Astrocyte (in vitro differentiated cells and primary cell): ENCODE data around the gene FAM168B. TPM values are rescaled to one million over a fixed set of nuclear protein-coding genes. Genes with fewer than 3 reads are reported as not detected.

Source experiments
- DNase-seq: peaks from one replicate; pipeline ENCODE4 v3.0.0-alpha.2; 2010; ENCODE audit warnings: low read depth
- FAIRE-seq: peaks from 2 replicates; lab custom pipeline; 2011; peaks lifted over from hg19 to GRCh38; lab: Jason Lieb, UNC
- H2AFZ ChIP-seq: 2 replicates; pipeline ENCODE4 v1.6.0; 2012; ENCODE audit warnings: low read depth, low read length, inconsistent platforms
- H3K27ac ChIP-seq: 2 replicates; pipeline ENCODE4 v1.5.1; 2011; ENCODE audit warnings: low read depth, low read length, inconsistent platforms
- H3K27me3 ChIP-seq: 2 replicates; pipeline ENCODE4 v1.6.0; 2011; ENCODE audit warnings: low read length, inconsistent platforms; ENCODE audit not compliant: insufficient read depth
- H3K36me3 ChIP-seq: 2 replicates; pipeline ENCODE4 v1.5.1; 2011; ENCODE audit warnings: low read length, inconsistent platforms; ENCODE audit not compliant: insufficient read depth
- H3K4me1 ChIP-seq: 2 replicates; pipeline ENCODE4 v1.5.1; 2011; ENCODE audit warnings: low read length, inconsistent platforms; ENCODE audit not compliant: insufficient read depth
- H3K4me2 ChIP-seq: 2 replicates; pipeline ENCODE4 v1.6.0; 2012; ENCODE audit warnings: low read length, inconsistent platforms
- H3K4me3 ChIP-seq: 2 replicates; pipeline ENCODE4 v1.5.1; 2011; ENCODE audit warnings: low read depth, mild to moderate bottlenecking, low read length, inconsistent platforms; ENCODE audit not compliant: insufficient read depth
- H3K79me2 ChIP-seq: 2 replicates; pipeline ENCODE4 v1.6.0; 2012; ENCODE audit warnings: mild to moderate bottlenecking, low read length, inconsistent platforms; ENCODE audit not compliant: insufficient read depth
- H3K9ac ChIP-seq: 2 replicates; pipeline ENCODE4 v1.6.0; 2012; ENCODE audit warnings: mild to moderate bottlenecking, low read length, inconsistent platforms
- H3K9me3 ChIP-seq: 2 replicates; pipeline ENCODE4 v1.5.1; 2012; ENCODE audit warnings: low read depth, mild to moderate bottlenecking, low read length, inconsistent platforms; ENCODE audit not compliant: insufficient read depth
- H4K20me1 ChIP-seq: 2 replicates; pipeline ENCODE4 v1.6.0; 2012; ENCODE audit warnings: low read length, inconsistent platforms; ENCODE audit not compliant: insufficient read depth
- H3K27ac Mint-ChIP-seq: one replicate; pipeline ENCODE4 v1.8.0; 2021; ENCODE audit warnings: mild to moderate bottlenecking, mixed read lengths; ENCODE audit not compliant: unreplicated experiment
- H3K27me3 Mint-ChIP-seq: one replicate; pipeline ENCODE4 v1.8.0; 2021; ENCODE audit warnings: low read depth, mixed read lengths; ENCODE audit not compliant: unreplicated experiment
- H3K36me3 Mint-ChIP-seq: one replicate; pipeline ENCODE4 v1.8.0; 2021; ENCODE audit warnings: low read depth, mixed read lengths; ENCODE audit not compliant: unreplicated experiment
- H3K4me1 Mint-ChIP-seq: one replicate; pipeline ENCODE4 v1.8.0; 2021; ENCODE audit warnings: low read depth, mixed read lengths; ENCODE audit not compliant: unreplicated experiment
- H3K4me3 Mint-ChIP-seq: one replicate; pipeline ENCODE4 v1.8.0; 2021; ENCODE audit warnings: mild to moderate bottlenecking, moderate library complexity, mixed read lengths; ENCODE audit not compliant: unreplicated experiment
- H3K9me3 Mint-ChIP-seq: one replicate; pipeline ENCODE4 v1.8.0; 2021; ENCODE audit warnings: mild to moderate bottlenecking, mixed read lengths; ENCODE audit not compliant: unreplicated experiment
- CTCF ChIP-seq: IDR thresholded peaks from 2 replicates; pipeline ENCODE4 v1.5.1; 2011; ENCODE audit warnings: low read depth, mild to moderate bottlenecking, inconsistent platforms, low read length, moderate library complexity; ENCODE audit not compliant: insufficient read depth
- EZH2 ChIP-seq: IDR thresholded peaks from 2 replicates; pipeline ENCODE4 v1.6.1; 2012; ENCODE audit warnings: mild to moderate bottlenecking, low read length, inconsistent platforms; ENCODE audit not compliant: insufficient read depth
- total RNA-seq: library from RNA; stranded (reverse); gene quantifications from 2 replicates; pipeline ENCODE4 v1.2.1, GENCODE V29; 2021

FAM168B gene
- total RNA-seq, 1 donor from 2014 or later, result 117 TPM

GRCh38 chr2:131015764-131016163 is 77.5 kb downstream of the FAM168B start:
- FAIRE-seq, result no peak
- H3K27ac Mint-ChIP-seq, result peak overlapping the region; percentile 69

GRCh38 chr2:131014141-131014540 is 79.1 kb downstream of the FAM168B start:
- no peak overlapping the region for H3K4me3 ChIP-seq
- no peak overlapping the region for H3K4me2 ChIP-seq
- H3K79me2 ChIP-seq, result no peaks in the 10 kb centered on the region
- no peaks in the 10 kb centered on the region for H3K36me3 ChIP-seq
- H3K27ac Mint-ChIP-seq, result no peak overlapping the region
- no peaks in the 10 kb centered on the region for H3K36me3 Mint-ChIP-seq
- FAIRE-seq (no peak), DNase-seq (no peak)
- H3K9me3 ChIP-seq, result no peaks in the 10 kb centered on the region
- no peak overlapping the region for H3K27ac ChIP-seq
- peaks cover 19% of the 10 kb centered on the region for H3K27me3 Mint-ChIP-seq
- no peaks in the 10 kb centered on the region for H4K20me1 ChIP-seq
- no peak overlapping the region for H3K4me3 Mint-ChIP-seq
- H3K4me1 ChIP-seq, result peaks cover 7% of the 10 kb centered on the region
- no peak overlapping the region for H2AFZ ChIP-seq
- no peaks in the 10 kb centered on the region for H3K27me3 ChIP-seq
- no peak overlapping the region for H3K9ac ChIP-seq
- H3K9me3 Mint-ChIP-seq, result no peaks in the 10 kb centered on the region
- peaks cover 28% of the 10 kb centered on the region for H3K4me1 Mint-ChIP-seq
- TF ChIP-seq CTCF, result no peak
- no peak for TF ChIP-seq EZH2

More at GRCh38 chr2:131015764-131016163, 77.5 kb downstream of the FAM168B start:
- Histone ChIP-seq H3K27ac (no peak overlapping the region), H3K36me3 (no peaks in the 10 kb centered on the region), H3K4me3 (no peak overlapping the region), H3K9me3 (no peaks in the 10 kb centered on the region), H3K79me2 (no peaks in the 10 kb centered on the region), H3K4me2 (no peak overlapping the region), H3K9ac (no peak overlapping the region), H4K20me1 (no peaks in the 10 kb centered on the region), H3K27me3 (no peaks in the 10 kb centered on the region), H2AFZ (no peak overlapping the region), H3K4me1 (peaks cover 7% of the 10 kb centered on the region)
- peaks cover 20% of the 10 kb centered on the region for H3K4me1 Mint-ChIP-seq
- TF ChIP-seq CTCF (no peak), EZH2 (no peak)
- H3K9me3 Mint-ChIP-seq, result no peaks in the 10 kb centered on the region
- peaks cover 19% of the 10 kb centered on the region for H3K27me3 Mint-ChIP-seq
- H3K4me3 Mint-ChIP-seq, result no peak overlapping the region
- no peak for DNase-seq
- no peaks in the 10 kb centered on the region for H3K36me3 Mint-ChIP-seq

DNA sequence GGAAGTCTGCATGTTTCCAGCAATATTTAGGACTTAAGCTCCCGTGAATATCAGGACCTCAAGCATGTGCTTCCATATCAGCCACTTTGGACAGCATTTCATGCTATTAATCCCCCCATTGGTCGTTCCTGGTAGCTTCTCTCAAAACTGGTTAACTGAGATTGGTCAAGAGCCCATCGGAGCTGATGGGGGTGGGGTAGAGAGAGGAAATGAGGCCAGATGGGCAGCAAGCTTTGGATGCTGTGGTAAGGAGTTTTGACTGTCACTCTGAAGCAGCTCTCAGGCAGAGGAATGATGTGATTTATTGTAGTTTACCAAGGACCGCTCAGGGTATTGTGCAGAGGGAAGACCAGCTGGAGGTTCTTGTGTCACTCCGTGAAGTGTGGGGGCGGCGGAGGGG is 81.8 kb downstream of the FAM168B start:
- Histone ChIP-seq H3K4me2 (no peak overlapping the region), H3K9ac (no peak overlapping the region), H3K36me3 (no peaks in the 10 kb centered on the region), H3K4me3 (no peak overlapping the region), H3K27me3 (no peaks in the 10 kb centered on the region), H3K4me1 (no peaks in the 10 kb centered on the region), H4K20me1 (no peaks in the 10 kb centered on the region), H3K9me3 (no peaks in the 10 kb centered on the region), H3K27ac (no peak overlapping the region), H3K79me2 (no peaks in the 10 kb centered on the region), H2AFZ (no peak overlapping the region)
- no peak for DNase-seq
- no peak overlapping the region for H3K4me3 Mint-ChIP-seq
- H3K27ac Mint-ChIP-seq, result no peak overlapping the region
- H3K36me3 Mint-ChIP-seq, result no peaks in the 10 kb centered on the region
- no peaks in the 10 kb centered on the region for H3K9me3 Mint-ChIP-seq
- TF ChIP-seq CTCF (no peak), EZH2 (no peak)
- H3K27me3 Mint-ChIP-seq, result peaks cover 23% of the 10 kb centered on the region
- FAIRE-seq, result no peak
- peaks cover 16% of the 10 kb centered on the region for H3K4me1 Mint-ChIP-seq
